ENCODE measurements around the gene EID3. TPM values are rescaled to one million over a fixed set of nuclear protein-coding genes. Genes with fewer than 3 reads are reported as not detected.

EID3 gene
- total RNA-seq, 1 experiment from 2014 or later: 3.2 TPM

DNA sequence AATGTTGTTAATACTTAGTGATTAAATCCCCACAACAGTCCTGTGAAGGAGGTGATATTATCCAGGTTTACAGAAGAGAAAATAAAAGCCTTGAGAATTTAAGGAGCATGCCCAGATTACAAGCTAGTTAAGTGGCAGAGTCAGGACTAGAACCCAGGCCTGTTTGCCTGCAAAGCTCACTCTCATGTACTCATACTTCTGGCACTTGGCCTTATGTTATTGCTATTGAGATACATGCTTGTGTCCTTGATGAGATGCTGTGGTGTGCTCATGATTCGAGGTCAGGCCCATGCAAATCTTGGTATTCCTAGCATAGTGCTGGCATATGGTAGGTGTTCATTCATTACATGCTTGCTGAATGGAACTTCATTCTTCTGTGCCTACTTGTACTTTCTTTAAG, 7.6 kb upstream of the EID3 start:
- Mint-ChIP-seq H3K27me3 (ENCODE audit: low read depth) (no peaks in the 10 kb centered on the region), H3K27ac (no peak overlapping the region), H3K4me3 (no peak overlapping the region), H3K36me3 (peaks cover 45% of the 10 kb centered on the region), H3K9me3 (no peaks in the 10 kb centered on the region), H3K4me1 (peaks cover 45% of the 10 kb centered on the region)
- no peak for TF ChIP-seq NFE2L1 (CRISPR knock-in tag; IDR thresholded peaks at IDR 0.05)
- TF ChIP-seq OVOL2 (CRISPR knock-in tag; IDR thresholded peaks at IDR 0.05; ENCODE audit: borderline replicate concordance): no peak
- no peak for TF ChIP-seq ZNF423 (CRISPR knock-in tag; IDR thresholded peaks at IDR 0.05)
- TF ChIP-seq, protein P1, sequence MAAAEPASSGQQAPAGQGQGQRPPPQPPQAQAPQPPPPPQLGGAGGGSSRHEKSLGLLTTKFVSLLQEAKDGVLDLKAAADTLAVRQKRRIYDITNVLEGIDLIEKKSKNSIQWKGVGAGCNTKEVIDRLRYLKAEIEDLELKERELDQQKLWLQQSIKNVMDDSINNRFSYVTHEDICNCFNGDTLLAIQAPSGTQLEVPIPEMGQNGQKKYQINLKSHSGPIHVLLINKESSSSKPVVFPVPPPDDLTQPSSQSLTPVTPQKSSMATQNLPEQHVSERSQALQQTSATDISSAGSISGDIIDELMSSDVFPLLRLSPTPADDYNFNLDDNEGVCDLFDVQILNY (CRISPR knock-in tag; IDR thresholded peaks at IDR 0.05): no peak
- no peak for TF ChIP-seq GTF2I (CRISPR knock-in tag; conservative IDR thresholded peaks at IDR 0.05)
- TF ChIP-seq, protein P2, sequence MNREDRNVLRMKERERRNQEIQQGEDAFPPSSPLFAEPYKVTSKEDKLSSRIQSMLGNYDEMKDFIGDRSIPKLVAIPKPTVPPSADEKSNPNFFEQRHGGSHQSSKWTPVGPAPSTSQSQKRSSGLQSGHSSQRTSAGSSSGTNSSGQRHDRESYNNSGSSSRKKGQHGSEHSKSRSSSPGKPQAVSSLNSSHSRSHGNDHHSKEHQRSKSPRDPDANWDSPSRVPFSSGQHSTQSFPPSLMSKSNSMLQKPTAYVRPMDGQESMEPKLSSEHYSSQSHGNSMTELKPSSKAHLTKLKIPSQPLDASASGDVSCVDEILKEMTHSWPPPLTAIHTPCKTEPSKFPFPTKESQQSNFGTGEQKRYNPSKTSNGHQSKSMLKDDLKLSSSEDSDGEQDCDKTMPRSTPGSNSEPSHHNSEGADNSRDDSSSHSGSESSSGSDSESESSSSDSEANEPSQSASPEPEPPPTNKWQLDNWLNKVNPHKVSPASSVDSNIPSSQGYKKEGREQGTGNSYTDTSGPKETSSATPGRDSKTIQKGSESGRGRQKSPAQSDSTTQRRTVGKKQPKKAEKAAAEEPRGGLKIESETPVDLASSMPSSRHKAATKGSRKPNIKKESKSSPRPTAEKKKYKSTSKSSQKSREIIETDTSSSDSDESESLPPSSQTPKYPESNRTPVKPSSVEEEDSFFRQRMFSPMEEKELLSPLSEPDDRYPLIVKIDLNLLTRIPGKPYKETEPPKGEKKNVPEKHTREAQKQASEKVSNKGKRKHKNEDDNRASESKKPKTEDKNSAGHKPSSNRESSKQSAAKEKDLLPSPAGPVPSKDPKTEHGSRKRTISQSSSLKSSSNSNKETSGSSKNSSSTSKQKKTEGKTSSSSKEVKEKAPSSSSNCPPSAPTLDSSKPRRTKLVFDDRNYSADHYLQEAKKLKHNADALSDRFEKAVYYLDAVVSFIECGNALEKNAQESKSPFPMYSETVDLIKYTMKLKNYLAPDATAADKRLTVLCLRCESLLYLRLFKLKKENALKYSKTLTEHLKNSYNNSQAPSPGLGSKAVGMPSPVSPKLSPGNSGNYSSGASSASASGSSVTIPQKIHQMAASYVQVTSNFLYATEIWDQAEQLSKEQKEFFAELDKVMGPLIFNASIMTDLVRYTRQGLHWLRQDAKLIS (CRISPR knock-in tag; IDR thresholded peaks at IDR 0.05; ENCODE audit: borderline replicate concordance): no peak
- no peak for TF ChIP-seq RORB (CRISPR knock-in tag; IDR thresholded peaks at IDR 0.05)
- TF ChIP-seq, protein P3, sequence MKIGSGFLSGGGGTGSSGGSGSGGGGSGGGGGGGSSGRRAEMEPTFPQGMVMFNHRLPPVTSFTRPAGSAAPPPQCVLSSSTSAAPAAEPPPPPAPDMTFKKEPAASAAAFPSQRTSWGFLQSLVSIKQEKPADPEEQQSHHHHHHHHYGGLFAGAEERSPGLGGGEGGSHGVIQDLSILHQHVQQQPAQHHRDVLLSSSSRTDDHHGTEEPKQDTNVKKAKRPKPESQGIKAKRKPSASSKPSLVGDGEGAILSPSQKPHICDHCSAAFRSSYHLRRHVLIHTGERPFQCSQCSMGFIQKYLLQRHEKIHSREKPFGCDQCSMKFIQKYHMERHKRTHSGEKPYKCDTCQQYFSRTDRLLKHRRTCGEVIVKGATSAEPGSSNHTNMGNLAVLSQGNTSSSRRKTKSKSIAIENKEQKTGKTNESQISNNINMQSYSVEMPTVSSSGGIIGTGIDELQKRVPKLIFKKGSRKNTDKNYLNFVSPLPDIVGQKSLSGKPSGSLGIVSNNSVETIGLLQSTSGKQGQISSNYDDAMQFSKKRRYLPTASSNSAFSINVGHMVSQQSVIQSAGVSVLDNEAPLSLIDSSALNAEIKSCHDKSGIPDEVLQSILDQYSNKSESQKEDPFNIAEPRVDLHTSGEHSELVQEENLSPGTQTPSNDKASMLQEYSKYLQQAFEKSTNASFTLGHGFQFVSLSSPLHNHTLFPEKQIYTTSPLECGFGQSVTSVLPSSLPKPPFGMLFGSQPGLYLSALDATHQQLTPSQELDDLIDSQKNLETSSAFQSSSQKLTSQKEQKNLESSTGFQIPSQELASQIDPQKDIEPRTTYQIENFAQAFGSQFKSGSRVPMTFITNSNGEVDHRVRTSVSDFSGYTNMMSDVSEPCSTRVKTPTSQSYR (CRISPR knock-in tag; IDR thresholded peaks at IDR 0.05): no peak
- no peak for TF ChIP-seq TCF7 (CRISPR knock-in tag; IDR thresholded peaks at IDR 0.05; ENCODE audit: low read depth)
- TF ChIP-seq TEAD4 (CRISPR knock-in tag; IDR thresholded peaks at IDR 0.05): no peak
- TF ChIP-seq, protein P4, sequence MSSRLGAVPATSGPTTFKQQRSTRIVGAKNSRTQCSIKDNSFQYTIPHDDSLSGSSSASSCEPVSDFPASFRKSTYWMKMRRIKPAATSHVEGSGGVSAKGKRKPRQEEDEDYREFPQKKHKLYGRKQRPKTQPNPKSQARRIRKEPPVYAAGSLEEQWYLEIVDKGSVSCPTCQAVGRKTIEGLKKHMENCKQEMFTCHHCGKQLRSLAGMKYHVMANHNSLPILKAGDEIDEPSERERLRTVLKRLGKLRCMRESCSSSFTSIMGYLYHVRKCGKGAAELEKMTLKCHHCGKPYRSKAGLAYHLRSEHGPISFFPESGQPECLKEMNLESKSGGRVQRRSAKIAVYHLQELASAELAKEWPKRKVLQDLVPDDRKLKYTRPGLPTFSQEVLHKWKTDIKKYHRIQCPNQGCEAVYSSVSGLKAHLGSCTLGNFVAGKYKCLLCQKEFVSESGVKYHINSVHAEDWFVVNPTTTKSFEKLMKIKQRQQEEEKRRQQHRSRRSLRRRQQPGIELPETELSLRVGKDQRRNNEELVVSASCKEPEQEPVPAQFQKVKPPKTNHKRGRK (CRISPR knock-in tag; IDR thresholded peaks at IDR 0.05; ENCODE audit: borderline replicate concordance): no peak
- TF ChIP-seq, protein P5, sequence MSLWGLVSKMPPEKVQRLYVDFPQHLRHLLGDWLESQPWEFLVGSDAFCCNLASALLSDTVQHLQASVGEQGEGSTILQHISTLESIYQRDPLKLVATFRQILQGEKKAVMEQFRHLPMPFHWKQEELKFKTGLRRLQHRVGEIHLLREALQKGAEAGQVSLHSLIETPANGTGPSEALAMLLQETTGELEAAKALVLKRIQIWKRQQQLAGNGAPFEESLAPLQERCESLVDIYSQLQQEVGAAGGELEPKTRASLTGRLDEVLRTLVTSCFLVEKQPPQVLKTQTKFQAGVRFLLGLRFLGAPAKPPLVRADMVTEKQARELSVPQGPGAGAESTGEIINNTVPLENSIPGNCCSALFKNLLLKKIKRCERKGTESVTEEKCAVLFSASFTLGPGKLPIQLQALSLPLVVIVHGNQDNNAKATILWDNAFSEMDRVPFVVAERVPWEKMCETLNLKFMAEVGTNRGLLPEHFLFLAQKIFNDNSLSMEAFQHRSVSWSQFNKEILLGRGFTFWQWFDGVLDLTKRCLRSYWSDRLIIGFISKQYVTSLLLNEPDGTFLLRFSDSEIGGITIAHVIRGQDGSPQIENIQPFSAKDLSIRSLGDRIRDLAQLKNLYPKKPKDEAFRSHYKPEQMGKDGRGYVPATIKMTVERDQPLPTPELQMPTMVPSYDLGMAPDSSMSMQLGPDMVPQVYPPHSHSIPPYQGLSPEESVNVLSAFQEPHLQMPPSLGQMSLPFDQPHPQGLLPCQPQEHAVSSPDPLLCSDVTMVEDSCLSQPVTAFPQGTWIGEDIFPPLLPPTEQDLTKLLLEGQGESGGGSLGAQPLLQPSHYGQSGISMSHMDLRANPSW (CRISPR knock-in tag; conservative IDR thresholded peaks at IDR 0.05; ENCODE audit: low read depth): no peak
- POLR2A ChIA-PET: no interaction called here
- CTCF ChIA-PET: interaction anchor here (1.6 kb wide), 1 partner anchor 80 kb away, joined by 5 read pairs; the partner anchor contains the start of gene TXNRD1
- DNase-seq (ENCODE audit: low spot score) (no peak), ATAC-seq (no peak)

DNA sequence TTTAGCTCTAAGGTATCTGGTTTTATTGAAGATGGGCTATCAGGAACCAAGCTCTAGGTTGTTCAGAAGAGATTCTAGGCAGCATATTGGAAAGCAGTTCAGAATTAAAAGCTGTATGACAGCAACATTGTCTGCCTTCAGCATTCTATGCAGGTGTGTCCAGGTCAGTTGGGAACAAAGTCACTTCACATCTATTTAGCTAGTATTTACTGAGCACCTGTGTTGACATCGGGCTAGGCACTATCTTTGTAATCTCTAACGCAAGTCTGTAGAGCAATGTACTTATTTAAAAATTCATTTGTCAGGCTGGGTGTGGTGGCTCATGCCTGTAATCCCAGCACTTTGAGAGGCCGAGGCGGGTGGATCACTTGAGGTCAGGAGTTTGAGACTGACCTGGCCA, 6.8 kb upstream of the EID3 start:
- Mint-ChIP-seq H3K27me3 (ENCODE audit: low read depth) (no peaks in the 10 kb centered on the region), H3K4me1 (peaks cover 47% of the 10 kb centered on the region), H3K4me3 (no peak overlapping the region), H3K9me3 (no peaks in the 10 kb centered on the region), H3K27ac (peak overlapping the region; percentile 51; the same call in 1 of the 2 replicates), H3K36me3 (peaks cover 43% of the 10 kb centered on the region)
- POLR2A ChIA-PET: no interaction called here
- CTCF ChIA-PET: interaction anchor here (1.6 kb wide), 1 partner anchor 81 kb away, joined by 5 read pairs; the partner anchor contains the start of gene TXNRD1
- DNase-seq (ENCODE audit: low spot score) (no peak), ATAC-seq (no peak)
- TF ChIP-seq ELF4 (CRISPR knock-in tag; IDR thresholded peaks at IDR 0.05; ENCODE audit: low read depth) (no peak), NR3C1 (CRISPR knock-in tag; conservative IDR thresholded peaks at IDR 0.05; ENCODE audit: low read depth) (no peak), ZNF138 (CRISPR knock-in tag; conservative IDR thresholded peaks at IDR 0.05) (no peak), GABPB1 (CRISPR knock-in tag; IDR thresholded peaks at IDR 0.05) (no peak), TEAD1 (CRISPR knock-in tag; IDR thresholded peaks at IDR 0.05) (no peak), GRHL2 (CRISPR knock-in tag; IDR thresholded peaks at IDR 0.05; ENCODE audit: insufficient replicate concordance, severe bottlenecking) (no peak), NFYB (CRISPR knock-in tag; conservative IDR thresholded peaks at IDR 0.05; ENCODE audit: low read depth) (no peak), TCF7 (CRISPR knock-in tag; IDR thresholded peaks at IDR 0.05; ENCODE audit: low read depth) (no peak), IRF2 (CRISPR knock-in tag; IDR thresholded peaks at IDR 0.05; ENCODE audit: borderline replicate concordance, low read depth) (no peak), HMGA2 (CRISPR knock-in tag; IDR thresholded peaks at IDR 0.05) (no peak)
- TF ChIP-seq, protein P4 (CRISPR knock-in tag; IDR thresholded peaks at IDR 0.05; ENCODE audit: borderline replicate concordance): no peak

Measured in WTC11 (cell line).